SH-SY5Y (cell line): ENCODE measurements around the gene MESP2.

Experiments
- GATA2 ChIP-seq: IDR thresholded peaks from 2 replicates; pipeline ENCODE4 v1.6.1; 2011; ENCODE audit warnings: mild to moderate bottlenecking, low read depth, low read length
- GATA3 ChIP-seq: IDR thresholded peaks from 2 replicates; pipeline ENCODE4 v1.6.1; 2011; ENCODE audit warnings: low read depth, mild to moderate bottlenecking, low read length, moderate library complexity

DNA sequence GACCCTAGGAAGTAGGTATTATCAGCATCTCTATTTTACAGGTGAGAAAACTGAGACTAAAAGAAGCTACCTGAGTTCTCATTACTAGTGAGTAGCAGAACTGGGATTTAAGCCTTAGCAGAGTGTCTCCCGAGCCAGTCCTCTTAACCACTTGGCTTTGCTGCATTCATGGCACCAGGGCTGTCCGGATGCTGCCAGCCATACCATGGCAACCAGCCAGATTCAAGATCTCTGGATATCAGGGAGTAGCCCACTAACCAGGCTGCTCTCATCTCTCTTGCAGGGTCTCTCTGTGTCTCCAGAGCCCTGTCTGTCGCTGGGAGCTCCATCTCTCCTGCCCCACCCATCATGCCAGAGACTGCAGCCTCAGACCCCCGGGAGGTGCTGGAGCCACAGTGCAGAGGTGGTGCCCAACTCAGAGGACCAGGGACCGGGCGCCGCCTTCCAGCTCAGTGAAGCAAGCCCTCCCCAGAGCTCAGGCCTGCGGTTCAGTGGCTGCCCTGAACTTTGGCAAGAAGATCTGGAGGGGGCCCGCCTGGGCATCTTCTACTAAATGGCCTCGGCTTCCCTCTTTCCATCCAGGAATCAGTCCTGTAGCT lies 1.7 kb downstream of the MESP2 start:
- no peak for TF ChIP-seq GATA2
- TF ChIP-seq GATA3 = no peak
